GM06990 (cell line): ENCODE measurements around the gene ARG2.
A peak's percentile ranks its signal among the peaks of the same experiment; 100 is the strongest.

Source experiments
- DNase-seq: peaks from one replicate; pipeline ENCODE4 v3.0.0-alpha.2; 2011; ENCODE audit not compliant: insufficient read length; ENCODE audit errors: extremely low read depth
- H3K27me3 ChIP-seq: replicated peaks from 2 replicates; pipeline ENCODE4 v1.6.0; 2011; ENCODE audit warnings: low read length; ENCODE audit not compliant: control insufficient read depth, insufficient read depth
- H3K36me3 ChIP-seq: 2 replicates; pipeline ENCODE4 v1.5.1; 2011; ENCODE audit warnings: low read length; ENCODE audit not compliant: control insufficient read depth, insufficient read depth
- H3K4me3 ChIP-seq: replicated peaks from 2 replicates; pipeline ENCODE4 v1.5.1; 2011; ENCODE audit warnings: low read depth, mild to moderate bottlenecking, control low read depth, low read length
- TF ChIP-seq, protein P1 (sequence below): IDR thresholded peaks from 2 replicates; pipeline ENCODE4 v1.5.1; 2011; ENCODE audit warnings: low read length, control low read depth, mild to moderate bottlenecking, inconsistent platforms; ENCODE audit not compliant: insufficient read depth, poor library complexity, severe bottlenecking

ARG2 gene

DNA sequence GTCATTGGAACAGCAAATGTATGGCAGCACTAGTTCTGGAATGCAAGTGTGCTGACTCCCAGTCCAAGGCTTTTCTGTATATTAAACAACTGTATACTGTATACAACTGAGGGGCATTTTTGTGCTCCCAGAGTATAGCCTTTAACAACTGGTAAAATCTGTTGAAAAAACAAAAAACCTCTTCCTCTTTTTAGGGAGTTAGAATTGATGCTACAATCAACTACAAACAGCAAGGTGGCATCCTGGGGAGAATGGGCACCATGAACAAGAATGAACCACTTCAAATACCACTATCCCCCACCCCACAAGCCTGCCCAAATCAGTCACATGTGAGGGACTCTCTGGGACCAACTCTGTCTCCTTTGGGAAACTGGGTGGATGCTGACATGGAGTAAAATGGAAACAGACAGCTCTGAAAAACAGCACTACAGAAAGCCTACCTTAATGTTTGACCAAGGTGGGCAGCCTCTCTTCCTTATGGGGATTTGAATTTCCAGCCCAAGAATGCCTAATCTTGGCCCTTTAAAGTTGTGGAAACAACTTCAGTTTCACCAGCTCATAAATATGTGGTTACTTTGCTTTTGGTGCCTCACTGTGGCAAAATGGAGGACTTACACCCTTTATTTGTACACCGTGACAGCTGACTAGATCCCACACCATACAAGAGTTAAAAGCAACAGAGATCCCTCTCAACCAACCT, 47.2 kb downstream of the ARG2 start:
- TF ChIP-seq, protein P1, sequence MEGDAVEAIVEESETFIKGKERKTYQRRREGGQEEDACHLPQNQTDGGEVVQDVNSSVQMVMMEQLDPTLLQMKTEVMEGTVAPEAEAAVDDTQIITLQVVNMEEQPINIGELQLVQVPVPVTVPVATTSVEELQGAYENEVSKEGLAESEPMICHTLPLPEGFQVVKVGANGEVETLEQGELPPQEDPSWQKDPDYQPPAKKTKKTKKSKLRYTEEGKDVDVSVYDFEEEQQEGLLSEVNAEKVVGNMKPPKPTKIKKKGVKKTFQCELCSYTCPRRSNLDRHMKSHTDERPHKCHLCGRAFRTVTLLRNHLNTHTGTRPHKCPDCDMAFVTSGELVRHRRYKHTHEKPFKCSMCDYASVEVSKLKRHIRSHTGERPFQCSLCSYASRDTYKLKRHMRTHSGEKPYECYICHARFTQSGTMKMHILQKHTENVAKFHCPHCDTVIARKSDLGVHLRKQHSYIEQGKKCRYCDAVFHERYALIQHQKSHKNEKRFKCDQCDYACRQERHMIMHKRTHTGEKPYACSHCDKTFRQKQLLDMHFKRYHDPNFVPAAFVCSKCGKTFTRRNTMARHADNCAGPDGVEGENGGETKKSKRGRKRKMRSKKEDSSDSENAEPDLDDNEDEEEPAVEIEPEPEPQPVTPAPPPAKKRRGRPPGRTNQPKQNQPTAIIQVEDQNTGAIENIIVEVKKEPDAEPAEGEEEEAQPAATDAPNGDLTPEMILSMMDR = peak; percentile 58
- Histone ChIP-seq H3K27me3 (no peaks in the 10 kb centered on the region), H3K36me3 (no peaks in the 10 kb centered on the region), H3K4me3 (no peak overlapping the region)
- peak; percentile 20 for DNase-seq

DNA sequence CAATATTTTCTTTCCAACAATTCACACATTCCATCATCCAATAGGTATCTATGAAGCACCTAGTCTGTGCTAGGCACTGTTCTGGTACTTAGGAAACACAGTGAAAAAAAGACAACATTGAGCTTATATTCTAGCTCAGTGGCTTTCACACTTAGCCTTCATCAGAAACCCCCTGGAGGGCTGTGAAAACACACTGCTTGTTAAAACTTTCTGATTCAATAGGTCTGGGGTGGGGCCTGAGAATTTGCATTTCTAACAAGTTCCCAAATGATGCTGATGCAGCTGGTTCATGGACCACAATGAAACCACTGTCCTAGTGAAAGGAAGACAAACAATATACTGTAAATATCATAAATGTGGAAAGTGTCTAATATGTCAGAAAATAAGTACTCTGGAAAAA, 48.8 kb downstream of the ARG2 start:
- Histone ChIP-seq H3K27me3 (no peaks in the 10 kb centered on the region), H3K4me3 (no peak overlapping the region), H3K36me3 (no peaks in the 10 kb centered on the region)
- TF ChIP-seq, protein P1 = no peak
- peak; percentile 41 for DNase-seq

DNA sequence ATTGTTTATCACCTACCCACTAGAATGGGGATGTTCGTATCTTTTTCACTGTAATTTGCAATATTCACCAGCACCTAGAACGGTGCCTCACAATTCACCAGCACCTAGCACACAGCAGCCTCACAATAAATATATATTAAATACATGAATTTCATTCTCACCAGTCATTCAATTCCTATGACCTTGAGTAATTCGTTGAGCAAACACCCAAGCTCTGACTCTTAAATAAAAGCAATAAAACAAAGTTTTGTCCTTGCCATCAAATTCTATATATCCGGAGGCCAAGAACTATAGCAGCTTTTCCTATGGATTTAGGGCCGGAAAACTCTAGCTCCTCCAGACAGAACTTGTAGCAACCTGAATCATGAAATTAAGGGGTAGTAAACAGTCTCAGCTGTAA, 53.7 kb downstream of the ARG2 start:
- Histone ChIP-seq H3K36me3 (peaks cover 2% of the 10 kb centered on the region), H3K4me3 (peak overlapping the region; percentile 94), H3K27me3 (no peaks in the 10 kb centered on the region)
- TF ChIP-seq, protein P1 = no peak
- DNase-seq = no peak

DNA sequence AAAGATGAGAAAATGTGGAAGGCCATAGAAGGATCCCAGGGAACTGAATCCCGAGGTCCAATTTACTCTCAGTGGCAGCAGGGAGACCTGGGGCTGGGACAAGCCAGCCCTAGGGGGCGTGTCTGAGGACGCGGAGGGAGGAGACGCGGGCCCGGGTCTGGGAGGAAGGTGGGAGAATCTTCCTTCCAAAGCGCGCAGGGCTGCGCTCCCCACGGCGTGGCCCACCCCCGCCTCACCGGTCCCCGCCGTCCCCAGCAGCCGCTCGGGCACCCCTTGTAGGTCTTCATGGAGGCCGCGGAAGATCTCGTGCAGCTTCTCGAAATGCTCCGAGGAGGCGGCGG, 54.4 kb downstream of the ARG2 start:
- DNase-seq = no peak
- H3K36me3 ChIP-seq = peaks cover 2% of the 10 kb centered on the region
- no peaks in the 10 kb centered on the region for H3K27me3 ChIP-seq
- TF ChIP-seq, protein P1 = peak; percentile 27
- peak overlapping the region; percentile 94 for H3K4me3 ChIP-seq

DNA sequence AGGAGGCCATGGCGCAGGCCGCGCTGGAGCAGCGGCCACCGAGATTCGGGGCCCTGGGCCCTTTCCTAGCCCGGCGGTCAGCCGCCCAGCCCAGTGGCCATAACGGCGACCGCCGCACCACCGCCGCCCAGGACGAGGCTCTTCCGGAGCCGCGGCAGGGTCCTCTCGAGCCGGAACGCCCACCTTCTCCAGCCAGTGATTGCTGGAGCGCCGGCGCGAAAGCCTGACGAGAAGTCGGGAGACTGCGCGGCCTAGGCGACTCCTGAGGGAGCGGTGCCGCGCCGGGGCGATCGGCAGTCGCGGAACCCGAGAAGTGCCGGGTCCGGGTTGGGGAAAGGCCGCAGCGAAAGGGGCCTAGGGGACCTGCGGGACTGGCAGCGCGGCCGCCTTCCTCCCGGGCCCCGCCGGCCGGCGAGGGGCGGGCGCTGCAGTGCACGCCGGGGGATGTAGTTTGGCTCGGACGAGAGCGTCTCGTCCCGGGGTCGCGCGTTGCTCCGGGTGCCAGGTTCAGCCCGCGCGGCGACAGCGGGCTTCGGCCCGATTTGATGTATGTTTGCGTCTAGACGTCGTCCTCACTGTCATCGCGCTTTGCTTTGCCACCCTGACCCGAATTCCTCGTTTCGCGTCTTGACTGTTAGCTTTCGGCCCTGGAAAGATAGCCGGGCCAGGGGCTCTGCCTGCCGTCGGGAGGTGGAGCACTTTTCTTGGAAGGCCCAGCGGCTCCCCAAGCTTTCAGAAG, 54.9 kb downstream of the ARG2 start, which contains the start of gene VTI1B:
TSS of gene VTI1B (minus strand) at position 153 of the 739 bp plus-strand sequence. CDS start at position 10, 143 bp downstream.
- TF ChIP-seq, protein P1 = peak; percentile 12
- Histone ChIP-seq H3K4me3 (peak within 1 kb of the TSS; percentile 94), H3K27me3 (no peaks in the 10 kb centered on the region), H3K36me3 (peaks cover 2% of the 10 kb centered on the region)
- peak; percentile 91 for DNase-seq
